Epidermal melanocyte (primary cell): ENCODE results near the gene TTPAL.

Experiments
- DNase-seq: peaks from one replicate; pipeline ENCODE4 v3.0.0; 2011; ENCODE audit warnings: low spot score; ENCODE audit not compliant: insufficient read length

Gene TTPAL

GRCh38 chr20:44475694-44476560 is at the start of gene TTPAL:
TSS of gene TTPAL (plus strand) at chr20:44475874. CDS start at chr20:44480000, 4,126 bp downstream.
- DNase-seq: peak; percentile 69

- DNase-seq: no peak
Measured at GRCh38 chr20:44425923-44426322, 49.8 kb upstream of the TTPAL start.

- no peak for DNase-seq
Measured at GRCh38 chr20:44426879-44427790, 48.5 kb upstream of the TTPAL start.

- DNase-seq: no peak
Measured at GRCh38 chr20:44427804-44428173, 47.9 kb upstream of the TTPAL start.

GRCh38 chr20:44428174-44429016 is 47.3 kb upstream of the TTPAL start:
- no peak for DNase-seq

- DNase-seq: no peak
Measured at GRCh38 chr20:44429017-44429339, 46.7 kb upstream of the TTPAL start.

GRCh38 chr20:44429419-44430269 is 46.0 kb upstream of the TTPAL start:
- no peak for DNase-seq

- no peak for DNase-seq
Measured at GRCh38 chr20:44430270-44431065, 45.2 kb upstream of the TTPAL start.

- DNase-seq: no peak
Measured at GRCh38 chr20:44431118-44431501, 44.6 kb upstream of the TTPAL start.

GRCh38 chr20:44431502-44432234 is 44.0 kb upstream of the TTPAL start:
- DNase-seq: no peak

- DNase-seq: no peak
Measured at GRCh38 chr20:44432618-44433577, 42.8 kb upstream of the TTPAL start.

- DNase-seq: no peak
Measured at GRCh38 chr20:44433751-44434538, 41.7 kb upstream of the TTPAL start.

GRCh38 chr20:44435630-44436335 is 39.9 kb upstream of the TTPAL start:
- no peak for DNase-seq

- DNase-seq: no peak
Measured at GRCh38 chr20:44436393-44436792, 39.3 kb upstream of the TTPAL start.

- no peak for DNase-seq
Measured at GRCh38 chr20:44437497-44437896, 38.2 kb upstream of the TTPAL start.

GRCh38 chr20:44438782-44439181 is 36.9 kb upstream of the TTPAL start:
- DNase-seq: no peak

- DNase-seq: no peak
Measured at GRCh38 chr20:44439318-44439717, 36.4 kb upstream of the TTPAL start.
